Psoas muscle (tissue), 8 donors: ENCODE results near the gene RNF157. TPM values are rescaled to one million over a fixed set of nuclear protein-coding genes. Genes with fewer than 3 reads are reported as not detected.
A peak's percentile ranks its signal among the peaks of the same experiment; 100 is the strongest.

Experiments
- ATAC-seq, 4 donors: fragments of 200-7000 bp; cut with Tn5 transposase; one replicate each; pipeline ENCODE4 v1.9.1; 2020; ENCODE audit warnings: moderate library complexity in 3 of 4, mild to moderate bottlenecking in 2 of 4
- DNase-seq, 2 donors: peaks; one replicate each; pipeline ENCODE4 v3.0.0-alpha.2; 2020
- H3K27ac ChIP-seq: fragments of 200-600 bp; one replicate; pipeline ENCODE4 v1.8.0; 2022
- H3K27me3 ChIP-seq, 3 donors: fragments of 200-600 bp in 1 of 3; one replicate each; pipeline versions ENCODE4 v1.6.1 to v1.8.0; 2013 to 2022; ENCODE audit warnings: low read length in 2 of 3, mild to moderate bottlenecking in 2 of 3, moderate library complexity in 1 of 3; ENCODE audit not compliant: insufficient read depth in 3 of 3
- H3K36me3 ChIP-seq, 2 donors: fragments of 200-600 bp in 1 of 2; one replicate each; pipeline versions ENCODE4 v1.6.1 to v1.8.0; 2013 to 2022; ENCODE audit warnings: low read depth in 1 of 2, mild to moderate bottlenecking in 1 of 2, moderate library complexity in 1 of 2; ENCODE audit not compliant: insufficient read depth in 1 of 2
- H3K4me1 ChIP-seq: fragments of 200-600 bp; one replicate; pipeline ENCODE4 v1.8.0; 2022
- H3K4me3 ChIP-seq: fragments of 200-600 bp; one replicate; pipeline ENCODE4 v1.8.0; 2022; ENCODE audit warnings: mild to moderate bottlenecking
- H3K9me3 ChIP-seq: fragments of 200-600 bp; one replicate; pipeline ENCODE4 v1.8.0; 2022
- CTCF ChIP-seq: fragments of 200-600 bp; IDR thresholded peaks from one replicate; pipeline ENCODE4 v1.8.0; 2022; ENCODE audit warnings: antibody characterized with exemption
- WGBS, 3 donors: extraction: QIAGEN DNeasy Blood & Tissue Kit; methylation state at CpG; one replicate each; pipeline versions ENCODE4 v1.1.6 to v1.1.7; 2013; 5-methylcytosine and 5-hydroxymethylcytosine counted together
- intact Hi-C, 2 donors: fragments of 100-400 bp; cut with DNase I; formaldehyde crosslinking; loops; one replicate each; pipeline versions ENCODE4 v1.11.0 to v1.14.2; 2022
- polyA plus RNA-seq, 3 donors: library from polyadenylated mRNA; stranded (reverse); fragments of 200-250 nt; gene quantifications; one replicate each; pipeline ENCODE4 v1.2.3, GENCODE V29; 2013
- total RNA-seq, 4 donors: library from RNA; stranded (reverse); fragmentation: NEBNext Ultra II Directional in 2 of 4; extraction: Animal tissue kit (Norgen Biotek cat#: 25700) in 2 of 4; gene quantifications; one replicate each; pipeline versions ENCODE4 v1.2.1 to v1.2.4, GENCODE V29; 2021 to 2023
- donor health status: healthy with polysubstance abuse.
- donor health status: DM: no; HTN: no; CAD: no; lungs with moderate emphysema.
- donor health status: Bipolar disorder and iron deficiency.
- donor health status: healthy.
- donor health status: DM: yes; HTN: yes; CAD: no.
- donor health status: DM: no; HTN: no; CAD: no.
- donor health status: DM: no; HTN: no; CAD: no.
- donor health status: DM: yes; HTN: yes; CAD: no.

RNF157 gene
- total and polyA plus RNA-seq, 7 donors: 14.9 to 90.1 (median 69.3) TPM

GRCh38 chr17:76195281-76196096, 44.8 kb downstream of the RNF157 start:
- no peak overlapping the region for H3K4me3 ChIP-seq
- no peak for TF ChIP-seq CTCF
- peaks cover 44% of the 10 kb centered on the region for H3K4me1 ChIP-seq
- no peaks in the 10 kb centered on the region for H3K27me3 ChIP-seq
- no peaks in the 10 kb centered on the region for H3K9me3 ChIP-seq
- ATAC-seq (no peak), DNase-seq (no peak)
- peak overlapping the region; percentile 81 for H3K27ac ChIP-seq
- WGBS, 3 donors: 96 to 97% (median 97%) methylated on average over 12 of the region's 12 CpGs
- intact Hi-C loops: loop anchor here (5.0 kb wide), 3 partner anchors 37 to 82 kb away; partner anchors contain the start of gene RNF157 (in 1 of the 2)
- H3K36me3 ChIP-seq: no peaks in the 10 kb centered on the region

- Histone ChIP-seq H3K4me3 (no peak overlapping the region), H3K27me3 (no peaks in the 10 kb centered on the region), H3K9me3 (no peaks in the 10 kb centered on the region), H3K36me3 (no peaks in the 10 kb centered on the region), H3K27ac (no peak overlapping the region), H3K4me1 (peaks cover 49% of the 10 kb centered on the region)
- intact Hi-C loops: loop anchor here in 1 of 2 donors (5.0 kb wide), 1 partner anchor 79 kb away; no protein-coding TSS in a partner anchor
- DNase-seq (no peak), ATAC-seq (no peak)
- TF ChIP-seq CTCF: no peak
- WGBS, 3 donors: 63 to 74% (median 71%) methylated on average over 13 of the region's 13 CpGs
Observed at GRCh38 chr17:76193591-76193990, 46.7 kb downstream of the RNF157 start.

GRCh38 chr17:76191896-76192295, 48.4 kb downstream of the RNF157 start:
- no peak for TF ChIP-seq CTCF
- Histone ChIP-seq H3K27me3 (no peaks in the 10 kb centered on the region), H3K27ac (no peak overlapping the region), H3K36me3 (no peaks in the 10 kb centered on the region), H3K4me3 (no peak overlapping the region), H3K9me3 (no peaks in the 10 kb centered on the region), H3K4me1 (peaks cover 38% of the 10 kb centered on the region)
- no peak for DNase-seq
- 60 to 72% (median 62%) methylated on average over 6 of the region's 6 CpGs for WGBS, 3 donors
- ATAC-seq: no peak
- intact Hi-C loops: loop anchor here in 1 of 2 donors (5.0 kb wide), 1 partner anchor 80 kb away; no protein-coding TSS in a partner anchor

GRCh38 chr17:76189741-76190140, 50.6 kb downstream of the RNF157 start:
- no peak for TF ChIP-seq CTCF
- intact Hi-C loops: loop anchor here in 1 of 2 donors (5.0 kb wide), 1 partner anchor 83 kb away; no protein-coding TSS in a partner anchor
- no peak overlapping the region for H3K4me3 ChIP-seq
- H3K27me3 ChIP-seq: no peaks in the 10 kb centered on the region
- H3K27ac ChIP-seq: no peak overlapping the region
- peaks cover 22% of the 10 kb centered on the region for H3K4me1 ChIP-seq
- no peak for DNase-seq
- H3K9me3 ChIP-seq: no peaks in the 10 kb centered on the region
- no peaks in the 10 kb centered on the region for H3K36me3 ChIP-seq
- ATAC-seq: no peak
- 84 to 89% (median 86%) methylated on average over 4 of the region's 4 CpGs for WGBS, 3 donors
